ENCODE results near the gene ZNF587. TPM values are rescaled to one million over a fixed set of nuclear protein-coding genes. Genes with fewer than 3 reads are reported as not detected.

The ZNF587 gene
- total and polyA plus RNA-seq, 4 donors = 3.4 to 40.8 (median 17.3) TPM

Other genes starting within 250 kb of the ZNF587 start
- 1 to 10 TPM; 2.3 to 2.5 TPM for gene ZNF530, start 250.0 kb upstream of the ZNF587 start, total RNA-seq
- gene ZNF530, start 250.0 kb upstream of the ZNF587 start, polyA plus RNA-seq = 1 to 10 TPM in 1 of 2 donors, not detected in 1; 1.6 TPM
- gene ZNF134, start 235.6 kb upstream of the ZNF587 start, total RNA-seq = 10 to 100 TPM; 13.1 to 16.6 TPM
- gene ZNF134, start 235.6 kb upstream of the ZNF587 start, polyA plus RNA-seq = 1 to 10 TPM; 2.4 to 8.1 TPM
- 10 to 100 TPM in 1 of 2 donors, 1 to 10 TPM in 1; 8.9 to 14.8 TPM for gene ZNF211, start 216.7 kb upstream of the ZNF587 start, total RNA-seq
- 10 to 100 TPM in 1 of 2 donors, 1 to 10 TPM in 1; 1.3 to 10.2 TPM for gene ZNF211, start 216.7 kb upstream of the ZNF587 start, polyA plus RNA-seq
- not detected for gene ZSCAN4, start 180.9 kb upstream of the ZNF587 start, total RNA-seq
- under 1 TPM in 1 of 2 donors, not detected in 1; 0.50 TPM for gene ZSCAN4, start 180.9 kb upstream of the ZNF587 start, polyA plus RNA-seq
- gene ZNF551, start 167.9 kb upstream of the ZNF587 start, total RNA-seq = 1 to 10 TPM; 6.4 to 8.5 TPM
- gene ZNF551, start 167.9 kb upstream of the ZNF587 start, polyA plus RNA-seq = 1 to 10 TPM; 1.2 to 2.0 TPM
- 1 to 10 TPM; 2.3 to 6.4 TPM for gene ZNF154, start 140.7 kb upstream of the ZNF587 start, total RNA-seq
- 1 to 10 TPM in 1 of 2 donors, under 1 TPM in 1; 0.88 to 5.2 TPM for gene ZNF154, start 140.7 kb upstream of the ZNF587 start, polyA plus RNA-seq
- gene ZNF671, start 122.2 kb upstream of the ZNF587 start, total RNA-seq = 1 to 10 TPM; 2.9 to 5.4 TPM
- gene ZNF671, start 122.2 kb upstream of the ZNF587 start, polyA plus RNA-seq = 1 to 10 TPM; 1.1 to 5.2 TPM
- gene ZNF776, start 103.0 kb upstream of the ZNF587 start, total RNA-seq = 10 to 100 TPM in 1 of 2 donors, 1 to 10 TPM in 1; 7.8 to 13.6 TPM
- 1 to 10 TPM; 4.8 to 5.4 TPM for gene ZNF776, start 103.0 kb upstream of the ZNF587 start, polyA plus RNA-seq
- gene ZNF586, start 80.2 kb upstream of the ZNF587 start, total RNA-seq = 10 to 100 TPM in 1 of 2 donors, 1 to 10 TPM in 1; 9.8 to 17.9 TPM
- gene ZNF586, start 80.2 kb upstream of the ZNF587 start, polyA plus RNA-seq = 1 to 10 TPM; 3.7 to 6.6 TPM
- gene ZNF552, start 34.9 kb upstream of the ZNF587 start, total RNA-seq = 1 to 10 TPM; 8.0 to 8.5 TPM
- gene ZNF552, start 34.9 kb upstream of the ZNF587 start, polyA plus RNA-seq = 1 to 10 TPM; 4.5 to 6.1 TPM
- gene ZNF587B, start 19.6 kb upstream of the ZNF587 start, total RNA-seq = 10 to 100 TPM; 14.1 to 15.8 TPM
- gene ZNF587B, start 19.6 kb upstream of the ZNF587 start, polyA plus RNA-seq = 1 to 10 TPM; 1.5 to 4.6 TPM
- gene ZNF814, start 39.2 kb downstream of the ZNF587 start, total RNA-seq = 10 to 100 TPM; 11.1 to 15.1 TPM
- gene ZNF814, start 39.2 kb downstream of the ZNF587 start, polyA plus RNA-seq = 1 to 10 TPM; 1.1 to 6.1 TPM
- 10 to 100 TPM; 15.7 to 23.5 TPM for gene ZNF417, start 66.7 kb downstream of the ZNF587 start, total RNA-seq
- 1 to 10 TPM; 2.0 to 4.2 TPM for gene ZNF417, start 66.7 kb downstream of the ZNF587 start, polyA plus RNA-seq
- 10 to 100 TPM in 1 of 2 donors, 1 to 10 TPM in 1; 5.2 to 10.1 TPM for gene ZNF418, start 85.5 kb downstream of the ZNF587 start, total RNA-seq
- gene ZNF418, start 85.5 kb downstream of the ZNF587 start, polyA plus RNA-seq = 1 to 10 TPM; 1.6 to 4.9 TPM
- 1 to 10 TPM; 5.7 to 6.7 TPM for gene ZNF256, start 97.8 kb downstream of the ZNF587 start, total RNA-seq
- 1 to 10 TPM in 1 of 2 donors, under 1 TPM in 1; 0.75 to 3.7 TPM for gene ZNF256, start 97.8 kb downstream of the ZNF587 start, polyA plus RNA-seq
- 1 to 10 TPM; 1.0 to 2.0 TPM for gene C19orf18, start 124.7 kb downstream of the ZNF587 start, total RNA-seq
- gene C19orf18, start 124.7 kb downstream of the ZNF587 start, polyA plus RNA-seq = 1 to 10 TPM in 1 of 2 donors, not detected in 1; 2.9 TPM
- gene ZNF606, start 153.0 kb downstream of the ZNF587 start, total RNA-seq = 10 to 100 TPM in 1 of 2 donors, 1 to 10 TPM in 1; 9.9 to 21.0 TPM
- gene ZNF606, start 153.0 kb downstream of the ZNF587 start, polyA plus RNA-seq = 10 to 100 TPM in 1 of 2 donors, 1 to 10 TPM in 1; 4.8 to 12.0 TPM
- not detected for gene ZSCAN1, start 184.2 kb downstream of the ZNF587 start, total RNA-seq
- under 1 TPM in 1 of 2 donors, not detected in 1; 0.23 TPM for gene ZSCAN1, start 184.2 kb downstream of the ZNF587 start, polyA plus RNA-seq
- 1 to 10 TPM; 3.4 to 6.6 TPM for gene ZNF135, start 209.4 kb downstream of the ZNF587 start, total RNA-seq
- gene ZNF135, start 209.4 kb downstream of the ZNF587 start, polyA plus RNA-seq = 10 to 100 TPM in 1 of 2 donors, 1 to 10 TPM in 1; 2.1 to 12.8 TPM
- 10 to 100 TPM; 58.6 to 62.7 TPM for gene ZSCAN18, start 248.4 kb downstream of the ZNF587 start, total RNA-seq
- gene ZSCAN18, start 248.4 kb downstream of the ZNF587 start, polyA plus RNA-seq = 100 to 1,000 TPM in 1 of 2 donors, 10 to 100 TPM in 1; 24.0 to 104 TPM